HCT116 (cell line): ENCODE measurements around the gene PLD2. TPM values are rescaled to one million over a fixed set of nuclear protein-coding genes. Genes with fewer than 3 reads are reported as not detected.

Experiments
- ATAC-seq: fragments of 200-7000 bp; cut with Tn5 transposase; 2 replicates; pipeline ENCODE4 v1.9.1; 2020; ENCODE audit warnings: mild to moderate bottlenecking, moderate library complexity
- BruUV-seq: library from RNA; stranded (reverse); fragments of 400-500 nt; replicated peaks from 2 replicates; lab custom pipeline; 2021; lab: Mats Ljungman, UMichigan
- CTCF ChIA-PET: fragments of 300-600 bp; sonication (Branson Sonifier 250); formaldehyde crosslinking; loops from one replicate; lab custom pipeline; 2021; ENCODE audit warnings: antibody characterized with exemption; lab: Charles Lee
- POLR2A ChIA-PET: fragments of 300-600, 350-600 bp; sonication (Branson Sonifier 250); formaldehyde crosslinking; loops from one replicate; lab custom pipeline; 2021; ENCODE audit warnings: antibody characterized with exemption; lab: Charles Lee
- RAD21 ChIA-PET, 2 experiments: fragments of 300-600 bp; sonication (Branson Sonifier 250); formaldehyde crosslinking; loops; one replicate each; lab custom pipeline; 2023; ENCODE audit warnings: low total read pairs in 2 of 2; ENCODE audit not compliant: uncharacterized antibody in 2 of 2, unreplicated experiment in 2 of 2, low non-redundant PET in 1 of 2; lab: Charles Lee
- DNase-seq: peaks from one replicate; pipeline ENCODE4 v3.0.0-alpha.2; 2010; ENCODE audit warnings: low read depth, low spot score
- H2AFZ ChIP-seq: fragments of 200-600 bp; shearing (Covaris generic), sonication (generic); 2 replicates; pipeline ENCODE4 v1.6.1; 2017; ENCODE audit warnings: low read depth, mixed run types, mixed read lengths, antibody characterized with exemption, low read length; ENCODE audit not compliant: poor library complexity, severe bottlenecking
- H3K27ac ChIP-seq: 2 replicates; pipeline ENCODE4 v1.5.1; 2012; ENCODE audit warnings: low read depth, low read length
- H3K27me3 ChIP-seq: fragments of 200-600 bp; sonication (generic); 2 replicates; pipeline ENCODE4 v1.6.1; 2016; ENCODE audit warnings: mixed run types, low read length, mixed read lengths; ENCODE audit not compliant: insufficient read depth
- H3K36me3 ChIP-seq, 2 experiments: fragments of 200-500 bp in 1 of 2; fragments of 200-600 bp in 1 of 2; sonication (Bioruptor generic) in 1 of 2; sonication (generic) in 1 of 2; 2 replicates each; pipeline versions ENCODE4 v1.5.1 to v1.6.1; 2014 to 2016; ENCODE audit warnings: low read length in 2 of 2, inconsistent platforms in 1 of 2, mixed read lengths in 1 of 2, mixed run types in 1 of 2; ENCODE audit not compliant: insufficient read depth in 2 of 2, control insufficient read depth in 1 of 2
- H3K4me1 ChIP-seq, 2 experiments: fragments of 200-600 bp in 1 of 2; sonication (generic) in 1 of 2; 2 replicates each; pipeline versions ENCODE4 v1.5.1 to v1.6.1; 2012 to 2017; ENCODE audit warnings: low read length in 2 of 2, inconsistent platforms in 1 of 2, mild to moderate bottlenecking in 1 of 2, mixed read lengths in 1 of 2, mixed run types in 1 of 2, moderate library complexity in 1 of 2; ENCODE audit not compliant: insufficient read depth in 2 of 2, control insufficient read depth in 1 of 2
- H3K4me2 ChIP-seq: fragments of 200-600 bp; sonication (generic); 2 replicates; pipeline ENCODE4 v1.6.1; 2017; ENCODE audit warnings: mixed run types, low read length, mixed read lengths
- H3K4me3 ChIP-seq, 2 experiments: fragments of 200-600 bp in 1 of 2; sonication (generic) in 1 of 2; replicated peaks in 1 of 2; 2 replicates each; pipeline ENCODE4 v1.5.1; 2011 to 2016; ENCODE audit warnings: low read length in 2 of 2, control low read depth in 1 of 2, low read depth in 1 of 2, mild to moderate bottlenecking in 1 of 2, mixed read lengths in 1 of 2, mixed run types in 1 of 2
- H3K79me2 ChIP-seq: fragments of 200-600 bp; sonication (generic); 2 replicates; pipeline ENCODE4 v1.6.1; 2017; ENCODE audit warnings: mild to moderate bottlenecking, mixed run types, low read length, moderate library complexity, mixed read lengths; ENCODE audit not compliant: insufficient read depth
- H3K9ac ChIP-seq: fragments of 200-600 bp; sonication (generic); 2 replicates; pipeline ENCODE4 v1.6.1; 2016; ENCODE audit warnings: low read length, mixed read lengths
- H3K9me2 ChIP-seq: fragments of 200-600 bp; sonication (generic), shearing (Covaris generic); 2 replicates; pipeline ENCODE4 v1.6.1; 2017; ENCODE audit warnings: mixed run types, mild to moderate bottlenecking, moderate library complexity; ENCODE audit not compliant: insufficient read depth
- H3K9me3 ChIP-seq, 2 experiments: fragments of 200-500 bp in 1 of 2; fragments of 200-600 bp in 1 of 2; sonication (Bioruptor generic) in 1 of 2; sonication (generic) in 1 of 2; 2 replicates each; pipeline ENCODE4 v1.6.1; 2014 to 2017; ENCODE audit warnings: low read length in 2 of 2, mixed read lengths in 2 of 2, inconsistent platforms in 1 of 2, low read depth in 1 of 2, mild to moderate bottlenecking in 1 of 2, mixed run types in 1 of 2, moderate library complexity in 1 of 2; ENCODE audit not compliant: control insufficient read depth in 1 of 2, insufficient read depth in 1 of 2
- H4K20me1 ChIP-seq: fragments of 200-600 bp; sonication (generic), shearing (Covaris generic); 2 replicates; pipeline ENCODE4 v1.6.1; 2017; ENCODE audit warnings: mixed run types, mild to moderate bottlenecking, moderate library complexity; ENCODE audit not compliant: insufficient read depth
- CEBPB ChIP-seq: IDR thresholded peaks from 2 replicates; pipeline ENCODE4 v1.6.1; 2012; ENCODE audit warnings: low read depth
- EZH2phosphoT487 ChIP-seq: fragments of 200-600 bp; IDR thresholded peaks from 2 replicates; pipeline ENCODE4 v1.6.1; 2018; ENCODE audit warnings: antibody characterized with exemption, borderline replicate concordance
- FOSL1 ChIP-seq: IDR thresholded peaks from 2 replicates; pipeline ENCODE4 v1.6.1; 2012; ENCODE audit warnings: low read depth
- POLR2AphosphoS5 ChIP-seq: IDR thresholded peaks from 2 replicates; pipeline ENCODE4 v1.6.1; 2011; ENCODE audit warnings: mild to moderate bottlenecking, low read depth, low read length, moderate library complexity
- RAD21 ChIP-seq: IDR thresholded peaks from 2 replicates; pipeline ENCODE4 v1.6.1; 2012; ENCODE audit warnings: low read depth, mild to moderate bottlenecking
- SIN3A ChIP-seq: IDR thresholded peaks from 2 replicates; pipeline ENCODE4 v1.6.1; 2012; ENCODE audit warnings: low read depth
- SP1 ChIP-seq: IDR thresholded peaks from 2 replicates; pipeline ENCODE4 v1.6.1; 2012; ENCODE audit warnings: low read depth
- TCF7L2 ChIP-seq: IDR thresholded peaks from 2 replicates; pipeline ENCODE4 v1.7.0; 2011; ENCODE audit warnings: borderline replicate concordance, inconsistent platforms; ENCODE audit not compliant: insufficient read depth, insufficient read length; ENCODE audit errors: extremely low read depth
- intact Hi-C: fragments of 100-400 bp; cut with micrococcal nuclease; formaldehyde crosslinking; loops from 2 replicates; pipeline ENCODE4 v1.10.0; 2022
- total RNA-seq: library from RNA; stranded (reverse); gene quantifications from one replicate; pipeline ENCODE4 v1.2.1, GENCODE V29; 2021; ENCODE audit not compliant: unreplicated experiment

Gene PLD2
- total RNA-seq, 1 experiment from 2014 or later, result 47.7 TPM

DNA sequence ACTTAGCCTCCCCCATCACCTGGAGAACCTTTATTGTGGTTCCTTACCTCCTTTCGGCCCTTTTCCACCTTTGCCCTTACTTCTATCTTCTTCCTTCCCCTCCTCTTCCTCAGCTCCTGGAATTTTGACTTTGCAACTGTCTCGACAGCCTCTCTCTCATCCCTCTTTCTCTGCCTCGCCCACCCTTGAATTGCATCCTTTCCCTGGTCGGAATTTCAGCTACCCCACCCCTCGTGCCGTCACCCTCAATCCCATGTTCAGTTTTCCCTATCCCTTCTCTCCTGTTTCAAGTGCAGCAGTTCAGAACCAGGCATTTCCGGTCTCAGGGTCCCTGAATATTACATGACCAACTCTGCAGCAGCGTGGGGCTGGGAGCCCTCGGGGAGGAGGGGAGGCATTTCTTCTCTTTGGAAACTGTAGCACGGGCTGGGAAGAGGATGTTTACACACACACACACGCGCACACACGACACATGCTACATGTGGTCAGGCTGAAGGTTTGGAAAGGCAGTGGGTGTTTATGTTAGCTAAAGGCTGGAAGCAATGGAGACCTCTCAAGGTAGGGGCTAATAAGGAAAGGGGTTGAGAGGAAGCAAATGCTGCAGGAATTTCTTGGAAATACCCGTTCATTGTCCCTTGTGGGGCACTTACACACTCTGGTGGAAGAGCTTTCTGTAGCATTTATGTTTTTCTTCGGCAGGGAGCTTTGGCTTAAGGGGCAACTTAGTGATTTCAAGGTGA, 27.2 kb downstream of the PLD2 start:
- RAD21 ChIA-PET, result no interaction called here
- Histone ChIP-seq H3K9me3 (no peaks in the 10 kb centered on the region), H3K4me2 (peak overlapping the region; percentile 71), H3K36me3 (peaks cover 3 to 13% of the 10 kb centered on the region in 2 experiments; a peak in 1 of 4 replicates), H3K9ac (peak overlapping the region; percentile 78), H3K4me3 (peak overlapping the region; percentile 71 to 93), H3K4me1 (peaks cover 16 to 24% of the 10 kb centered on the region in 2 experiments), H2AFZ (no peak overlapping the region), H3K27ac (peak overlapping the region; percentile 98), H3K79me2 (peaks cover 57% of the 10 kb centered on the region), H3K27me3 (no peaks in the 10 kb centered on the region), H3K9me2 (no peaks in the 10 kb centered on the region), H4K20me1 (no peaks in the 10 kb centered on the region; the same call in 1 of the 2 replicates)
- TF ChIP-seq EZH2phosphoT487 (no peak), SIN3A (peak; percentile 11; the same call in 1 of the 2 replicates)
- ATAC-seq (no peak), DNase-seq (no peak)
- CTCF ChIA-PET, result interaction anchor here (0.8 kb wide), 1 partner anchor 102 kb away, joined by 3 read pairs; the partner anchor contains the start of gene MED11
- BruUV-seq, result TSS peak; percentile 51
- POLR2A ChIA-PET, result no interaction called here
- intact Hi-C loops, result loop anchor here (10.0 kb wide), 1 partner anchor 51 kb away; no protein-coding TSS in a partner anchor

GRCh38 chr17:4834681-4835020, 27.7 kb downstream of the PLD2 start:
- ChIA-PET RAD21 (no interaction called here), CTCF (interaction anchor here (0.8 kb wide), 1 partner anchor 103 kb away, joined by 3 read pairs; the partner anchor contains the start of gene MED11), POLR2A (no interaction called here)
- peaks cover 3 to 13% of the 10 kb centered on the region in 2 experiments; a peak in 1 of 4 replicates for H3K36me3 ChIP-seq
- H3K4me1 ChIP-seq, result peaks cover 16 to 24% of the 10 kb centered on the region in 2 experiments
- no peaks in the 10 kb centered on the region for H3K9me3 ChIP-seq
- peak overlapping the region; percentile 78 for H3K9ac ChIP-seq
- intact Hi-C loops, result loop anchor here (10.0 kb wide), 1 partner anchor 50 kb away; no protein-coding TSS in a partner anchor
- TF ChIP-seq FOSL1, result no peak
- no peak for TF ChIP-seq CEBPB
- TF ChIP-seq POLR2AphosphoS5, result no peak
- TF ChIP-seq TCF7L2, result no peak
- no peak for TF ChIP-seq SP1
- TF ChIP-seq RAD21, result no peak
- no peak for TF ChIP-seq EZH2phosphoT487
- no TSS peak for BruUV-seq
- peak overlapping the region; percentile 98; the same call in 1 of the 2 replicates for H3K27ac ChIP-seq
- peaks cover 63% of the 10 kb centered on the region for H3K79me2 ChIP-seq
- H3K4me2 ChIP-seq, result peak overlapping the region; percentile 71
- peak overlapping the region; percentile 71 to 93 for H3K4me3 ChIP-seq
- DNase-seq (no peak), ATAC-seq (no peak)
- H2AFZ ChIP-seq, result no peak overlapping the region
- no peaks in the 10 kb centered on the region; the same call in 1 of the 2 replicates for H4K20me1 ChIP-seq
- H3K27me3 ChIP-seq, result no peaks in the 10 kb centered on the region
- no peaks in the 10 kb centered on the region for H3K9me2 ChIP-seq
